ENCODE measurements around the gene RABIF. TPM values are rescaled to one million over a fixed set of nuclear protein-coding genes. Genes with fewer than 3 reads are reported as not detected.
A peak's percentile ranks its signal among the peaks of the same experiment; 100 is the strongest.

RABIF gene
- total and polyA plus RNA-seq, 10 of the 15 experiments (the other 5 are each of a cell fraction or from before 2014, with no cell fraction given): 4.7 to 18.2 (median 8.8) TPM

- Histone ChIP-seq H3K9me3 (replicated peaks; ENCODE audit: control insufficient read depth, insufficient read depth, low read length) (no peaks in the 10 kb centered on the region), H3K9ac (ENCODE audit: control insufficient read depth, insufficient read depth, low read length) (no peak overlapping the region), H3K4me1 (ENCODE audit: control insufficient read depth, insufficient read depth, low read length) (peaks cover 7% of the 10 kb centered on the region; the same call in 1 of the 2 replicates), H3K4me2 (ENCODE audit: control insufficient read depth, insufficient read depth) (peak overlapping the region; percentile 34; the same call in 1 of the 2 replicates), H3K36me3 (ENCODE audit: control insufficient read depth in 2 of 2, insufficient read depth in 2 of 2, low read length in 1 of 2) (no peaks in the 10 kb centered on the region), H2AFZ (ENCODE audit: control insufficient read depth, low read depth, low read length) (no peak overlapping the region), H4K20me1 (ENCODE audit: control insufficient read depth, insufficient read depth) (no peaks in the 10 kb centered on the region), H3K27me3 (replicated peaks in 1 of 2; ENCODE audit: control insufficient read depth in 2 of 2, insufficient read depth in 2 of 2, low read length in 1 of 2) (no peaks in the 10 kb centered on the region), H3K27ac (ENCODE audit: control insufficient read depth, insufficient read depth) (no peak overlapping the region), H3K4me3 (no peak overlapping the region), H3K79me2 (ENCODE audit: control insufficient read depth, insufficient read depth, low read length) (no peaks in the 10 kb centered on the region)
- RAD21 ChIA-PET (ENCODE audit: unreplicated experiment): interaction anchor here (1.7 kb wide), 1 partner anchor 43 kb away, joined by 4 read pairs; no protein-coding TSS in a partner anchor
- in situ Hi-C loops (cut with MboI) (no loop called here), intact Hi-C loops (cut with micrococcal nuclease; ENCODE audit: unreplicated experiment) (no loop called here)
- ATAC-seq: peak; percentile 49; the same call in 2 of the 3 replicates
- POLR2A ChIA-PET: no interaction called here
- DNase-seq (ENCODE audit: low read depth, low spot score): peak; percentile 19
- FAIRE-seq: no peak
- SMC1A ChIA-PET (ENCODE audit: uncharacterized antibody, unreplicated experiment): interaction anchor here (1.6 kb wide), 1 partner anchor 13 kb away, joined by 4 read pairs; no protein-coding TSS in a partner anchor
- BruUV-seq (replicated peaks): no TSS peak
- 0% methylated on average over 2 of the region's 2 CpGs for WGBS (ENCODE audit: insufficient coverage, insufficient replicate concordance, low lambda C conversion rate, missing lambda C conversion rate)
- CTCF ChIA-PET: interaction anchor here (0.6 to 1.5 kb wide), 3 partner anchors 15 to 135 kb away, joined by 3 to 4 read pairs (median 3); no protein-coding TSS in a partner anchor
- no peak for TF ChIP-seq NR2C2 (IDR thresholded peaks at IDR 0.05; ENCODE audit: borderline replicate concordance, control insufficient read depth, insufficient read length, low read depth)
- TF ChIP-seq E2F4 (IDR thresholded peaks at IDR 0.05; ENCODE audit: low read depth, low read length): no peak
- 0 out of 2 replicates have a peak, but pooled peaks have one; percentile 20 for TF ChIP-seq EED (IDR thresholded peaks at IDR 0.05; ENCODE audit: low read depth)
- 0 out of 2 replicates have a peak, but pooled peaks have one; percentile 23 for TF ChIP-seq CREM (IDR thresholded peaks at IDR 0.05; ENCODE audit: low read depth)
- TF ChIP-seq HCFC1 (IDR thresholded peaks at IDR 0.05; ENCODE audit: low read length): no peak
- TF ChIP-seq MEF2A (IDR thresholded peaks at IDR 0.05; ENCODE audit: insufficient read depth, low read depth, low read length): peak; percentile 65; the same call in 1 of the 2 replicates
- 0 out of 2 replicates have a peak, but pooled peaks have one; percentile 21 for TF ChIP-seq TCF12 (IDR thresholded peaks at IDR 0.05; ENCODE audit: low read depth, low read length)
- TF ChIP-seq ZNF622 (IDR thresholded peaks at IDR 0.05): no peak
- TF ChIP-seq SIN3A (IDR thresholded peaks at IDR 0.05; ENCODE audit: low read depth, low read length): no peak
- TF ChIP-seq EGR1 (IDR thresholded peaks at IDR 0.05; ENCODE audit: borderline replicate concordance in 1 of 2, low read depth in 2 of 2, low read length in 2 of 2): peak in 1 of 2 experiments; percentile 29; a peak in 1 of 3 replicates
- TF ChIP-seq FOXM1 (IDR thresholded peaks at IDR 0.05; ENCODE audit: low read depth, low read length): no peak
- TF ChIP-seq ATF2 (IDR thresholded peaks at IDR 0.05; ENCODE audit: low read length): peak; percentile 39; the same call in 1 of the 2 replicates
- TF ChIP-seq DPF2 (IDR thresholded peaks at IDR 0.05): no peak
- no peak for TF ChIP-seq PKNOX1 (IDR thresholded peaks at IDR 0.05)
- no peak for TF ChIP-seq E2F8 (IDR thresholded peaks at IDR 0.05; ENCODE audit: low read depth, partially characterized antibody)
Measured at GRCh38 chr1:202848191-202848542, 40.8 kb downstream of the RABIF start.

Measured in GM12878 (cell line).